H1 (cell line): ENCODE measurements around the gene TNIP1.

Experiments used
- CBX8 ChIP-seq: fragments of 300-800, 300-1000 bp; sonication (generic); IDR thresholded peaks from 2 replicates; pipeline ENCODE4 v1.7.1; 2016; ENCODE audit warnings: low read depth, low read length, borderline replicate concordance
- CEBPB ChIP-seq: IDR thresholded peaks from 2 replicates; pipeline ENCODE4 v1.6.1; 2012; ENCODE audit warnings: low read depth, low read length
- CTCF ChIP-seq, 3 experiments: IDR thresholded peaks; 1 replicate in 2 of 3; 2 replicates in 1 of 3; pipeline versions ENCODE4 v1.5.1 to v1.6.1; 2011; ENCODE audit warnings: low read length in 3 of 3, mild to moderate bottlenecking in 3 of 3, inconsistent platforms in 2 of 3, low read depth in 1 of 3, moderate library complexity in 1 of 3; ENCODE audit not compliant: insufficient read depth in 1 of 3; ENCODE audit errors: control extremely low read depth in 1 of 3
- EGR1 ChIP-seq: IDR thresholded peaks from 2 replicates; pipeline ENCODE4 v1.6.1; 2011; ENCODE audit warnings: low read depth, low read length, borderline replicate concordance
- EP300 ChIP-seq, 2 experiments: IDR thresholded peaks; 1 replicate in 1 of 2; 2 replicates in 1 of 2; pipeline ENCODE4 v1.6.1; 2011 to 2012; ENCODE audit warnings: low read depth in 2 of 2, low read length in 2 of 2, mild to moderate bottlenecking in 2 of 2, borderline replicate concordance in 1 of 2, inconsistent platforms in 1 of 2, moderate library complexity in 1 of 2
- EZH2 ChIP-seq: fragments of 200-600 bp; sonication (generic); IDR thresholded peaks from 2 replicates; pipeline ENCODE4 v1.7.1; 2012; ENCODE audit warnings: low read depth, mild to moderate bottlenecking, moderate library complexity, low read length, inconsistent platforms; ENCODE audit not compliant: severe bottlenecking
- GABPA ChIP-seq: IDR thresholded peaks from 2 replicates; pipeline ENCODE4 v1.6.1; 2011; ENCODE audit warnings: mild to moderate bottlenecking, low read length, moderate library complexity, borderline replicate concordance; ENCODE audit not compliant: insufficient read depth
- JUN ChIP-seq: IDR thresholded peaks from 2 replicates; pipeline ENCODE4 v1.6.1; 2011; ENCODE audit warnings: low read depth, mild to moderate bottlenecking, improper control_type of control experiment, low read length
- POLR2A ChIP-seq, 2 experiments: IDR thresholded peaks; 1 replicate in 1 of 2; 2 replicates in 1 of 2; pipeline ENCODE4 v1.6.1; 2011; ENCODE audit warnings: low read depth in 2 of 2, low read length in 2 of 2, mild to moderate bottlenecking in 2 of 2; ENCODE audit errors: control extremely low read depth in 1 of 2
- RFX5 ChIP-seq: IDR thresholded peaks from 2 replicates; pipeline ENCODE4 v1.6.1; 2011; ENCODE audit warnings: low read depth, low read length, improper control_type of control experiment, borderline replicate concordance
- SP2 ChIP-seq: IDR thresholded peaks from 2 replicates; pipeline ENCODE4 v1.6.1; 2012; ENCODE audit warnings: mild to moderate bottlenecking, low read length, inconsistent platforms
- TCF12 ChIP-seq: IDR thresholded peaks from 2 replicates; pipeline ENCODE4 v1.6.1; 2011; ENCODE audit warnings: low read depth, mild to moderate bottlenecking, low read length

GRCh38 chr5:151064916-151065499 is 15.8 kb downstream of the TNIP1 start:
- TF ChIP-seq RFX5, result no peak
- no peak for TF ChIP-seq CTCF (IDR thresholded peaks at IDR 0.05; ENCODE audit: control extremely low read depth in 1 of 3, insufficient read depth in 1 of 3, low read depth in 1 of 3, low read length in 3 of 3)
- no peak for TF ChIP-seq SP2
- no peak for TF ChIP-seq POLR2A (IDR thresholded peaks at IDR 0.05; ENCODE audit: control extremely low read depth in 1 of 2, low read depth in 2 of 2, low read length in 2 of 2)
- TF ChIP-seq EGR1, result no peak
- TF ChIP-seq CEBPB, result no peak
- TF ChIP-seq EP300 (IDR thresholded peaks at IDR 0.05; ENCODE audit: borderline replicate concordance in 1 of 2, low read depth in 2 of 2, low read length in 2 of 2), result no peak
- no peak for TF ChIP-seq GABPA
- no peak for TF ChIP-seq CBX8
- TF ChIP-seq EZH2, result no peak
- no peak for TF ChIP-seq TCF12
- no peak for TF ChIP-seq JUN
